Stomach (tissue), 4 donors: ENCODE measurements around the gene YBX1.

Source experiments
- CTCF ChIP-seq, 7 experiments: fragments of 450-650 bp in 4 of 7; fragments of 200-600 bp in 3 of 7; sonication (generic) in 3 of 7; IDR thresholded peaks; one replicate each; pipeline ENCODE4 v1.5.1; 2016 to 2019; ENCODE audit warnings: antibody characterized with exemption in 7 of 7, control low read depth in 2 of 7, mild to moderate bottlenecking in 1 of 7
- EP300 ChIP-seq: sonication (generic); formaldehyde crosslinking; IDR thresholded peaks from one replicate; pipeline ENCODE4 v1.6.1; 2017; ENCODE audit warnings: antibody characterized with exemption
- POLR2A ChIP-seq, 4 donors: fragments of 450-650 bp; IDR thresholded peaks; one replicate each; pipeline ENCODE4 v1.6.1; 2016; ENCODE audit warnings: antibody characterized with exemption in 4 of 4, control low read depth in 2 of 4, mild to moderate bottlenecking in 1 of 4, moderate library complexity in 1 of 4

- peak; percentile 39 for TF ChIP-seq EP300
- peak in 3 of 7 experiments; percentile 31 to 47 (median 37) for TF ChIP-seq CTCF (IDR thresholded peaks at IDR 0.05)
- TF ChIP-seq POLR2A (IDR thresholded peaks at IDR 0.05): no peak
Measured at GRCh38 chr1:42657981-42658876, 24.0 kb upstream of the YBX1 start, which contains the start of gene PPIH.
